Endodermal cell (in vitro differentiated cells): ENCODE results near the gene TNIK. TPM values are rescaled to one million over a fixed set of nuclear protein-coding genes. Genes with fewer than 3 reads are reported as not detected.

Experiments
- DNase-seq: peaks from one replicate; pipeline ENCODE4 v3.0.0-alpha.2; 2017
- H3K27ac ChIP-seq: 2 replicates; pipeline ENCODE4 v1.5.1; 2013; ENCODE audit warnings: mild to moderate bottlenecking, low read depth, low read length, moderate library complexity
- H3K27me3 ChIP-seq: 2 replicates; pipeline ENCODE4 v1.6.1; 2013; ENCODE audit warnings: mild to moderate bottlenecking, low read length, moderate library complexity; ENCODE audit not compliant: insufficient read depth, control insufficient read depth, poor library complexity, severe bottlenecking
- H3K36me3 ChIP-seq: 2 replicates; pipeline ENCODE4 v1.7.0; 2013; ENCODE audit warnings: mild to moderate bottlenecking, low read length, moderate library complexity; ENCODE audit not compliant: control insufficient read depth, insufficient read depth
- H3K4me1 ChIP-seq: one replicate; pipeline ENCODE4 v1.7.0; 2013; ENCODE audit warnings: low read length; ENCODE audit not compliant: control insufficient read depth, insufficient read depth
- H3K4me3 ChIP-seq: 2 replicates; pipeline ENCODE4 v1.5.1; 2013; ENCODE audit warnings: mild to moderate bottlenecking, low read length, moderate library complexity
- H3K9ac ChIP-seq: 2 replicates; pipeline ENCODE4 v1.6.1; 2013; ENCODE audit warnings: mild to moderate bottlenecking, low read length, moderate library complexity; ENCODE audit not compliant: poor library complexity, severe bottlenecking; ENCODE audit errors: extremely low read depth
- H3K9me3 ChIP-seq: 2 replicates; pipeline ENCODE4 v1.6.1; 2013; ENCODE audit warnings: mild to moderate bottlenecking, low read length, moderate library complexity; ENCODE audit not compliant: control insufficient read depth
- H3K27ac Mint-ChIP-seq: 2 replicates; pipeline ENCODE4 v1.8.0; 2020; ENCODE audit warnings: mixed read lengths
- H3K27me3 Mint-ChIP-seq: 2 replicates; pipeline ENCODE4 v1.8.0; 2021; ENCODE audit warnings: mild to moderate bottlenecking, mixed read lengths; ENCODE audit not compliant: insufficient read depth
- H3K36me3 Mint-ChIP-seq: 2 replicates; pipeline ENCODE4 v1.8.0; 2020; ENCODE audit warnings: low read depth, mixed read lengths
- H3K4me1 Mint-ChIP-seq: 2 replicates; pipeline ENCODE4 v1.8.0; 2020; ENCODE audit warnings: mixed read lengths
- H3K4me3 Mint-ChIP-seq: 2 replicates; pipeline ENCODE4 v1.8.0; 2020; ENCODE audit warnings: mild to moderate bottlenecking, moderate library complexity, mixed read lengths
- H3K9me3 Mint-ChIP-seq: 2 replicates; pipeline ENCODE4 v1.8.0; 2020; ENCODE audit warnings: mild to moderate bottlenecking, mixed read lengths
- WGBS, 2 experiments: methylation state at CpG; one replicate each; pipeline versions ENCODE4 v1.1.5 to v1.1.7; 2013; ENCODE audit warnings: missing lambda C conversion rate in 2 of 2, mixed read lengths in 1 of 2; ENCODE audit not compliant: insufficient coverage in 1 of 2, insufficient read length in 1 of 2; 5-methylcytosine and 5-hydroxymethylcytosine counted together
- total RNA-seq, 2 donors: library from RNA; stranded (reverse); fragmentation: NEBNext Ultra II Directional in 1 of 2; extraction: Animal tissue kit (Norgen Biotek cat#: 25700) in 1 of 2; gene quantifications; 2 replicates in 1 of 2; 3 replicates in 1 of 2; pipeline ENCODE4 v1.2.1, GENCODE V29; 2021
- TF ChIP-seq, protein P1 (sequence below): fragments of 200-600 bp; sonication (generic); conservative IDR thresholded peaks from 2 replicates; pipeline ENCODE4 v1.5.0; 2021; ENCODE audit warnings: antibody characterized with exemption, mild to moderate bottlenecking

TNIK gene
- total RNA-seq, 2 donors from 2014 or later = 12.2 to 14.9 TPM

DNA sequence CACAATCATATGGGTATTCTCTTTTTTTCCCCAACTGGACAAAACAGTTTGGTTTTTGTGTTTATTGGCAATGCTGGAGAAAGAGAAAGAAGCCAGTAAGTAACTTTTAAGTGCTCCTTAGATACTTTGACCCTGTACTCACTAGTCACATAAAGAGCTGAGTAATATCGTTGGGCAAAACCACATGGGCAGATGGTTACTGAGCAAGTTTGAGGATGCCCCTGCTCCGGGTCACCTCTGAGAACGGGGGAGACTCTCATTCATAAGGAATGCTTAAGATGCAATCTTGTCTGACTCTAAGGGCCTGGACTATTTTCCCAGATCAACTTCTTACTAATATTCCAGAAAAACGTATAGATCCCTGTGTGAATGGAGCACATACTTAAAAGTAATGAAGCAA, 327.3 kb downstream of the TNIK start:
- Mint-ChIP-seq H3K27ac (no peak overlapping the region), H3K4me1 (peaks cover 33% of the 10 kb centered on the region), H3K9me3 (no peaks in the 10 kb centered on the region), H3K4me3 (no peak overlapping the region), H3K36me3 (no peaks in the 10 kb centered on the region), H3K27me3 (peaks cover 2% of the 10 kb centered on the region)
- Histone ChIP-seq H3K9ac (no peak overlapping the region), H3K4me1 (peaks cover 4% of the 10 kb centered on the region), H3K36me3 (no peaks in the 10 kb centered on the region), H3K4me3 (no peak overlapping the region), H3K27ac (no peak overlapping the region), H3K27me3 (no peaks in the 10 kb centered on the region), H3K9me3 (no peaks in the 10 kb centered on the region)
- 83 to 89% methylated on average over 1 to 4 of the region's 4 CpGs for WGBS, 2 experiments
- TF ChIP-seq, protein P1, sequence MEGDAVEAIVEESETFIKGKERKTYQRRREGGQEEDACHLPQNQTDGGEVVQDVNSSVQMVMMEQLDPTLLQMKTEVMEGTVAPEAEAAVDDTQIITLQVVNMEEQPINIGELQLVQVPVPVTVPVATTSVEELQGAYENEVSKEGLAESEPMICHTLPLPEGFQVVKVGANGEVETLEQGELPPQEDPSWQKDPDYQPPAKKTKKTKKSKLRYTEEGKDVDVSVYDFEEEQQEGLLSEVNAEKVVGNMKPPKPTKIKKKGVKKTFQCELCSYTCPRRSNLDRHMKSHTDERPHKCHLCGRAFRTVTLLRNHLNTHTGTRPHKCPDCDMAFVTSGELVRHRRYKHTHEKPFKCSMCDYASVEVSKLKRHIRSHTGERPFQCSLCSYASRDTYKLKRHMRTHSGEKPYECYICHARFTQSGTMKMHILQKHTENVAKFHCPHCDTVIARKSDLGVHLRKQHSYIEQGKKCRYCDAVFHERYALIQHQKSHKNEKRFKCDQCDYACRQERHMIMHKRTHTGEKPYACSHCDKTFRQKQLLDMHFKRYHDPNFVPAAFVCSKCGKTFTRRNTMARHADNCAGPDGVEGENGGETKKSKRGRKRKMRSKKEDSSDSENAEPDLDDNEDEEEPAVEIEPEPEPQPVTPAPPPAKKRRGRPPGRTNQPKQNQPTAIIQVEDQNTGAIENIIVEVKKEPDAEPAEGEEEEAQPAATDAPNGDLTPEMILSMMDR = no peak
- DNase-seq = no peak

DNA sequence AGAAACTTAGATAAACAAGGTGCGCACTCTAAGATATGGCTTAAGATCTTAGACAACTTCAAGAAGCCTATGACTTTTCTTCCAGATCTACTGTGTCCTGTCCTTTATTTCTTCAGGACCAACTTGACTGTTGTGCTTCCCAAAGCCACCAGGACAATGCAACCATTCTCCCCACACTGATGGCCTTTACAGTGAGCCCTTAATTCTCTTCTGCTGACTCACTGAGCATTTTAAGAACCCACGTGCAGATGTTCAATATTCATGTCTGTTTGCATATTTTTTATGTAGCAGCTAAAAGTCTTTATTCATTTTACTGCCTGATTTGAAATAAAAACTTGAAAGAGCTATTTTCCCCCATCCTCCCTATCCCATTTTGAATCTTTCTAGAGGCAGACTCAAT, 330.4 kb downstream of the TNIK start:
- TF ChIP-seq, protein P1 = peak; percentile 24
- Mint-ChIP-seq H3K9me3 (no peaks in the 10 kb centered on the region), H3K27me3 (no peaks in the 10 kb centered on the region), H3K4me3 (no peak overlapping the region), H3K27ac (no peak overlapping the region), H3K4me1 (peaks cover 27% of the 10 kb centered on the region), H3K36me3 (no peaks in the 10 kb centered on the region)
- 86 to 93% methylated on average over 1 to 2 of the region's 2 CpGs for WGBS, 2 experiments
- DNase-seq = no peak
- Histone ChIP-seq H3K9me3 (no peaks in the 10 kb centered on the region), H3K4me1 (peaks cover 4% of the 10 kb centered on the region), H3K27me3 (no peaks in the 10 kb centered on the region), H3K36me3 (no peaks in the 10 kb centered on the region), H3K27ac (no peak overlapping the region), H3K9ac (no peak overlapping the region), H3K4me3 (peak overlapping the region; percentile 12)

GRCh38 chr3:171127611-171128010, 332.6 kb downstream of the TNIK start:
- 92 to 100% methylated on average over 1 of the region's 1 CpG for WGBS, 2 experiments
- Mint-ChIP-seq H3K27ac (no peak overlapping the region), H3K4me3 (no peak overlapping the region), H3K4me1 (peaks cover 27% of the 10 kb centered on the region), H3K36me3 (no peaks in the 10 kb centered on the region), H3K9me3 (no peaks in the 10 kb centered on the region), H3K27me3 (no peaks in the 10 kb centered on the region)
- no peaks in the 10 kb centered on the region for H3K9me3 ChIP-seq
- no peak overlapping the region for H3K4me3 ChIP-seq
- H3K4me1 ChIP-seq = peaks cover 4% of the 10 kb centered on the region
- no peak overlapping the region for H3K27ac ChIP-seq
- TF ChIP-seq, protein P1 = no peak
- no peaks in the 10 kb centered on the region for H3K27me3 ChIP-seq
- H3K9ac ChIP-seq = no peak overlapping the region
- no peak for DNase-seq
- H3K36me3 ChIP-seq = no peaks in the 10 kb centered on the region
